ENCODE data around the gene PIP5K1B.

Gene PIP5K1B

DNA sequence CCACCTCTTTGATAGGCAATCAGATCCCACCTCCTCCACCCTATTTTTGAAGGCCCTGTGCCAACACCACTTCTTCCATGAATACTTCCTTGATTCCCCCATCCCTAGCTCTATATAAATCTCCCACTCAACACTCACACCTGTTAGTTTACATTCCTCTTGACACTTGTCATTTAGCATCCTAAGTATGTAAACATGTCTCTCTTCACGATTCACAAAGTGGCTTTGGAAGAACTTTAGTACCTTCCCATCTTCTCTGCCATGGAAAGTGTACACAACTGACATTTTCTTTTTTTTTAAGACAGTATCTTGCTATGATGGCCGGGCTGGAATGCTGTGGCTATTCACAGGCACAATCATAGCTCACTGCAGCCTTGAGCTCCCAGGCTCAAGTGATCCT lies 329.0 kb downstream of the PIP5K1B start:
- Mint-ChIP-seq H3K4me1 (peaks cover 10% of the 10 kb centered on the region), H3K9me3 (peaks cover 5% of the 10 kb centered on the region), H3K4me3 (peak overlapping the region; percentile 70 to 75 (median 74)), H3K27me3 (ENCODE audit: low read depth) (peaks cover 4% of the 10 kb centered on the region), H3K36me3 (ENCODE audit: low read depth) (no peaks in the 10 kb centered on the region), H3K27ac (no peak overlapping the region)
- TF ChIP-seq, protein P1, sequence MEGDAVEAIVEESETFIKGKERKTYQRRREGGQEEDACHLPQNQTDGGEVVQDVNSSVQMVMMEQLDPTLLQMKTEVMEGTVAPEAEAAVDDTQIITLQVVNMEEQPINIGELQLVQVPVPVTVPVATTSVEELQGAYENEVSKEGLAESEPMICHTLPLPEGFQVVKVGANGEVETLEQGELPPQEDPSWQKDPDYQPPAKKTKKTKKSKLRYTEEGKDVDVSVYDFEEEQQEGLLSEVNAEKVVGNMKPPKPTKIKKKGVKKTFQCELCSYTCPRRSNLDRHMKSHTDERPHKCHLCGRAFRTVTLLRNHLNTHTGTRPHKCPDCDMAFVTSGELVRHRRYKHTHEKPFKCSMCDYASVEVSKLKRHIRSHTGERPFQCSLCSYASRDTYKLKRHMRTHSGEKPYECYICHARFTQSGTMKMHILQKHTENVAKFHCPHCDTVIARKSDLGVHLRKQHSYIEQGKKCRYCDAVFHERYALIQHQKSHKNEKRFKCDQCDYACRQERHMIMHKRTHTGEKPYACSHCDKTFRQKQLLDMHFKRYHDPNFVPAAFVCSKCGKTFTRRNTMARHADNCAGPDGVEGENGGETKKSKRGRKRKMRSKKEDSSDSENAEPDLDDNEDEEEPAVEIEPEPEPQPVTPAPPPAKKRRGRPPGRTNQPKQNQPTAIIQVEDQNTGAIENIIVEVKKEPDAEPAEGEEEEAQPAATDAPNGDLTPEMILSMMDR (IDR thresholded peaks at IDR 0.05; ENCODE audit: unreplicated experiment in 3 of 3) = no peak

DNA sequence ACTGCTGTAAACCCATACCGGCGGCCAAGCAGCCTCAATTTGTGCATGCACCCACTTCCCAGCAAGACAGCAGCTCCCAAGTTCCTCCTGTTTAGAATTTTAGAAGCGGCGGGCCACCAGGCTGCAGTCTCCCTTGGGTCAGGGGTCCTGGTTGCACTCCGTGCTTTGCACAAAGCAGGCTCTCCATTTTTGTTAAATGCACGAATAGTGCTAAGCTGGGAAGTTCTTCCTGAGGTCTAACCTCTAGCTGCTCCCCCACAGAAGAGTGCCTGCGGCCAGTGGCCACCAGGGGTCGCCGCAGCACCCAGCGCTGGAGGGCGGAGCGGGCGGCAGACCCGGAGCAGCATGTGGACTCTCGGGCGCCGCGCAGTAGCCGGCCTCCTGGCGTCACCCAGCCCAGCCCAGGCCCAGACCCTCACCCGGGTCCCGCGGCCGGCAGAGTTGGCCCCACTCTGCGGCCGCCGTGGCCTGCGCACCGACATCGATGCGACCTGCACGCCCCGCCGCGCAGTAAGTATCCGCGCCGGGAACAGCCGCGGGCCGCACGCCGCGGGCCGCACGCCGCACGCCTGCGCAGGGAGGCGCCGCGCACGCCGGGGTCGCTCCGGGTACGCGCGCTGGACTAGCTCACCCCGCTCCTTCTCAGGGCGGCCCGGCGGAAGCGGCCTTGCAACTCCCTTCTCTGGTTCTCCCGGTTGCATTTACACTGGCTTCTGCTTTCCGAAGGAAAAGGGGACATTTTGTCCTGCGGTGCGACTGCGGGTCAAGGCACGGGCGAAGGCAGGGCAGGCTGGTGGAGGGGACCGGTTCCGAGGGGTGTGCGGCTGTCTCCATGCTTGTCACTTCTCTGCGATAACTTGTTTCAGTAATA lies 330.6 kb downstream of the PIP5K1B start, which contains the start of gene FXN:
TSS of gene FXN (plus strand) at position 315 of the 871 bp plus-strand sequence. CDS start at position 346, 31 bp downstream.
- Mint-ChIP-seq H3K4me3 (peak within 1 kb of the TSS; percentile 96 to 99 (median 98)), H3K27me3 (ENCODE audit: low read depth) (peaks cover 4% of the 10 kb centered on the region), H3K36me3 (ENCODE audit: low read depth) (peaks cover 7% of the 10 kb centered on the region), H3K27ac (peak within 1 kb of the TSS; percentile 81 to 99 (median 97)), H3K9me3 (no peaks in the 10 kb centered on the region), H3K4me1 (peaks cover 10% of the 10 kb centered on the region)
- TF ChIP-seq, protein P1 (IDR thresholded peaks at IDR 0.05; ENCODE audit: unreplicated experiment in 3 of 3) = peak; percentile 99

GRCh38 chr9:69036309-69036708 lies 331.3 kb downstream of the PIP5K1B start:
- TF ChIP-seq, protein P1 (IDR thresholded peaks at IDR 0.05; ENCODE audit: unreplicated experiment in 3 of 3) = no peak
- Mint-ChIP-seq H3K36me3 (ENCODE audit: low read depth) (peaks cover 11% of the 10 kb centered on the region), H3K4me3 (peak overlapping the region; percentile 96 to 99 (median 98)), H3K27me3 (ENCODE audit: low read depth) (peaks cover under 1% of the 10 kb centered on the region), H3K4me1 (peaks cover 10% of the 10 kb centered on the region), H3K27ac (peak overlapping the region; percentile 81 to 99 (median 97)), H3K9me3 (no peaks in the 10 kb centered on the region)

- peak overlapping the region; percentile 96 to 99 (median 98) for H3K4me3 Mint-ChIP-seq
- H3K27me3 Mint-ChIP-seq (ENCODE audit: low read depth) = no peaks in the 10 kb centered on the region
These were observed 331.8 kb downstream of the PIP5K1B start for GRCh38 chr9:69036799-69037198.

GRCh38 chr9:69040646-69041045 lies 335.6 kb downstream of the PIP5K1B start:
- H3K36me3 Mint-ChIP-seq (ENCODE audit: low read depth) = peaks cover 11% of the 10 kb centered on the region
- no peak overlapping the region for H3K27ac Mint-ChIP-seq
- H3K4me3 Mint-ChIP-seq = no peak overlapping the region
- H3K9me3 Mint-ChIP-seq = no peaks in the 10 kb centered on the region
- peaks cover 26% of the 10 kb centered on the region for H3K4me1 Mint-ChIP-seq
- TF ChIP-seq, protein P1 (IDR thresholded peaks at IDR 0.05; ENCODE audit: unreplicated experiment in 3 of 3) = no peak
- no peaks in the 10 kb centered on the region for H3K27me3 Mint-ChIP-seq (ENCODE audit: low read depth)

More at GRCh38 chr9:69036799-69037198, 331.8 kb downstream of the PIP5K1B start:
- peaks cover 10% of the 10 kb centered on the region for H3K4me1 Mint-ChIP-seq
- H3K9me3 Mint-ChIP-seq = no peaks in the 10 kb centered on the region
- H3K36me3 Mint-ChIP-seq (ENCODE audit: low read depth) = peaks cover 11% of the 10 kb centered on the region
- H3K27ac Mint-ChIP-seq = peak overlapping the region; percentile 81 to 99 (median 97)
- TF ChIP-seq, protein P1 (IDR thresholded peaks at IDR 0.05; ENCODE audit: unreplicated experiment in 3 of 3) = no peak
